H1 (cell line): ENCODE results near the gene CLEC2A. TPM values are rescaled to one million over a fixed set of nuclear protein-coding genes. Genes with fewer than 3 reads are reported as not detected.

Source experiments
- RBBP5 ChIP-seq: IDR thresholded peaks from 2 replicates; pipeline ENCODE4 v1.7.1; 2012; ENCODE audit warnings: low read depth, mild to moderate bottlenecking, inconsistent platforms, low read length, moderate library complexity, borderline replicate concordance
- SAP30 ChIP-seq: fragments of 300-600 bp; sonication (generic); IDR thresholded peaks from 2 replicates; pipeline ENCODE4 v1.7.1; 2012; ENCODE audit warnings: low read length, moderate library complexity, mild to moderate bottlenecking, inconsistent platforms; ENCODE audit not compliant: insufficient read depth, insufficient replicate concordance
- polyA plus RNA-seq, 7 experiments: library from polyadenylated mRNA; depleted of rRNA in 3 of 7; stranded (reverse) in 5 of 7; unstranded in 2 of 7; fragments of >200 nt in 5 of 7; fragments of 200-250 nt in 2 of 7; gene quantifications; 1 replicate in 5 of 7; 2 replicates in 1 of 7; 4 replicates in 1 of 7; pipeline versions ENCODE4 v1.2.1 to v1.2.3, GENCODE V29; 2011 to 2013; ENCODE audit warnings: missing spikeins in 2 of 7, mixed read lengths in 2 of 7
- total RNA-seq: library from RNA; stranded (reverse); fragmentation: NEBNext Ultra II Directional; extraction: Animal tissue kit (Norgen Biotek cat#: 25700); gene quantifications from 2 replicates; pipeline ENCODE4 v1.2.1, GENCODE V29; 2021
- TF ChIP-seq, protein P1 (sequence below): fragments of 300-600 bp; sonication (generic); IDR thresholded peaks from 2 replicates; pipeline ENCODE4 v1.7.1; 2012; ENCODE audit warnings: low read length, moderate library complexity, mild to moderate bottlenecking, inconsistent platforms; ENCODE audit not compliant: insufficient replicate concordance
- TF ChIP-seq, protein P2 (sequence below), 3 experiments: IDR thresholded peaks; 1 replicate in 2 of 3; 2 replicates in 1 of 3; pipeline versions ENCODE4 v1.5.1 to v1.6.1; 2011; ENCODE audit warnings: low read length in 3 of 3, mild to moderate bottlenecking in 3 of 3, inconsistent platforms in 2 of 3, low read depth in 1 of 3, moderate library complexity in 1 of 3; ENCODE audit not compliant: insufficient read depth in 1 of 3; ENCODE audit errors: control extremely low read depth in 1 of 3

CLEC2A gene
- total and polyA plus RNA-seq, 2 of the 8 experiments (the other 6 are each of a cell fraction or from before 2014, with no cell fraction given) = 0.63 to 3.7 TPM

DNA sequence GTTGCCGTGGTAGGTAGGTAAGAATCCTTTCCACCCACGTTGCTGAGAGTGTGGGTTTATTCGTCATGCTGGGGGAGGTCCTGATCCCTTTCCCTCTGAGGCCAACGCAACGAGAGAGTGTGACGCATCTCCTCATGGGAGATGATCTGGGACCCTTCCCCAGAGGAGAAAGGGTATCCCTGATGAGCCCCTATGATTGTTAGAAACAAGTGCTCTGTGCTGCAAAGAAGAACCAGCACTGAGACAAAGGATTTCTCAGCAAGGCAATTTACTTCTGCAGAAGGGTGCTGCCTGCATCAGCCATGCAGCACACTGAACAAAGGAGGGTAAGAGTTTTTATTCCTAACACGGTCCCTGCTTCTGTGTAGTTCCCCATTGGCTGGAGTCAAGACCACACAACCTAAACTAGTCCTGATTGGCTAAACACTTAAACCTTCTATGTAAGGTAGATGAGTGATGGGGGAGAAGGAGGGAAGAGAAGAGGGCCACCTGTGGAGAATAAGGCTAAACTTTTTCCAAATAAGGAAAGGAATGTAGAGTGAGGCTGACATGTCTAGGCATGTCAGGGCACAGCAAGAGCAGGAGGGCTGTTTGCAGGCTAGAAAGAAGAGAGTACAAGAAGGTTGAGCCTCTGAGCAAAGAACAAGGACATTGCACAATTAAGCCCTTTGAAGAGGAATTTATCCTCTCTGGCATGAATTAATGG lies 21.3 kb downstream of the CLEC2A start (continued):
- TF ChIP-seq, protein P1, sequence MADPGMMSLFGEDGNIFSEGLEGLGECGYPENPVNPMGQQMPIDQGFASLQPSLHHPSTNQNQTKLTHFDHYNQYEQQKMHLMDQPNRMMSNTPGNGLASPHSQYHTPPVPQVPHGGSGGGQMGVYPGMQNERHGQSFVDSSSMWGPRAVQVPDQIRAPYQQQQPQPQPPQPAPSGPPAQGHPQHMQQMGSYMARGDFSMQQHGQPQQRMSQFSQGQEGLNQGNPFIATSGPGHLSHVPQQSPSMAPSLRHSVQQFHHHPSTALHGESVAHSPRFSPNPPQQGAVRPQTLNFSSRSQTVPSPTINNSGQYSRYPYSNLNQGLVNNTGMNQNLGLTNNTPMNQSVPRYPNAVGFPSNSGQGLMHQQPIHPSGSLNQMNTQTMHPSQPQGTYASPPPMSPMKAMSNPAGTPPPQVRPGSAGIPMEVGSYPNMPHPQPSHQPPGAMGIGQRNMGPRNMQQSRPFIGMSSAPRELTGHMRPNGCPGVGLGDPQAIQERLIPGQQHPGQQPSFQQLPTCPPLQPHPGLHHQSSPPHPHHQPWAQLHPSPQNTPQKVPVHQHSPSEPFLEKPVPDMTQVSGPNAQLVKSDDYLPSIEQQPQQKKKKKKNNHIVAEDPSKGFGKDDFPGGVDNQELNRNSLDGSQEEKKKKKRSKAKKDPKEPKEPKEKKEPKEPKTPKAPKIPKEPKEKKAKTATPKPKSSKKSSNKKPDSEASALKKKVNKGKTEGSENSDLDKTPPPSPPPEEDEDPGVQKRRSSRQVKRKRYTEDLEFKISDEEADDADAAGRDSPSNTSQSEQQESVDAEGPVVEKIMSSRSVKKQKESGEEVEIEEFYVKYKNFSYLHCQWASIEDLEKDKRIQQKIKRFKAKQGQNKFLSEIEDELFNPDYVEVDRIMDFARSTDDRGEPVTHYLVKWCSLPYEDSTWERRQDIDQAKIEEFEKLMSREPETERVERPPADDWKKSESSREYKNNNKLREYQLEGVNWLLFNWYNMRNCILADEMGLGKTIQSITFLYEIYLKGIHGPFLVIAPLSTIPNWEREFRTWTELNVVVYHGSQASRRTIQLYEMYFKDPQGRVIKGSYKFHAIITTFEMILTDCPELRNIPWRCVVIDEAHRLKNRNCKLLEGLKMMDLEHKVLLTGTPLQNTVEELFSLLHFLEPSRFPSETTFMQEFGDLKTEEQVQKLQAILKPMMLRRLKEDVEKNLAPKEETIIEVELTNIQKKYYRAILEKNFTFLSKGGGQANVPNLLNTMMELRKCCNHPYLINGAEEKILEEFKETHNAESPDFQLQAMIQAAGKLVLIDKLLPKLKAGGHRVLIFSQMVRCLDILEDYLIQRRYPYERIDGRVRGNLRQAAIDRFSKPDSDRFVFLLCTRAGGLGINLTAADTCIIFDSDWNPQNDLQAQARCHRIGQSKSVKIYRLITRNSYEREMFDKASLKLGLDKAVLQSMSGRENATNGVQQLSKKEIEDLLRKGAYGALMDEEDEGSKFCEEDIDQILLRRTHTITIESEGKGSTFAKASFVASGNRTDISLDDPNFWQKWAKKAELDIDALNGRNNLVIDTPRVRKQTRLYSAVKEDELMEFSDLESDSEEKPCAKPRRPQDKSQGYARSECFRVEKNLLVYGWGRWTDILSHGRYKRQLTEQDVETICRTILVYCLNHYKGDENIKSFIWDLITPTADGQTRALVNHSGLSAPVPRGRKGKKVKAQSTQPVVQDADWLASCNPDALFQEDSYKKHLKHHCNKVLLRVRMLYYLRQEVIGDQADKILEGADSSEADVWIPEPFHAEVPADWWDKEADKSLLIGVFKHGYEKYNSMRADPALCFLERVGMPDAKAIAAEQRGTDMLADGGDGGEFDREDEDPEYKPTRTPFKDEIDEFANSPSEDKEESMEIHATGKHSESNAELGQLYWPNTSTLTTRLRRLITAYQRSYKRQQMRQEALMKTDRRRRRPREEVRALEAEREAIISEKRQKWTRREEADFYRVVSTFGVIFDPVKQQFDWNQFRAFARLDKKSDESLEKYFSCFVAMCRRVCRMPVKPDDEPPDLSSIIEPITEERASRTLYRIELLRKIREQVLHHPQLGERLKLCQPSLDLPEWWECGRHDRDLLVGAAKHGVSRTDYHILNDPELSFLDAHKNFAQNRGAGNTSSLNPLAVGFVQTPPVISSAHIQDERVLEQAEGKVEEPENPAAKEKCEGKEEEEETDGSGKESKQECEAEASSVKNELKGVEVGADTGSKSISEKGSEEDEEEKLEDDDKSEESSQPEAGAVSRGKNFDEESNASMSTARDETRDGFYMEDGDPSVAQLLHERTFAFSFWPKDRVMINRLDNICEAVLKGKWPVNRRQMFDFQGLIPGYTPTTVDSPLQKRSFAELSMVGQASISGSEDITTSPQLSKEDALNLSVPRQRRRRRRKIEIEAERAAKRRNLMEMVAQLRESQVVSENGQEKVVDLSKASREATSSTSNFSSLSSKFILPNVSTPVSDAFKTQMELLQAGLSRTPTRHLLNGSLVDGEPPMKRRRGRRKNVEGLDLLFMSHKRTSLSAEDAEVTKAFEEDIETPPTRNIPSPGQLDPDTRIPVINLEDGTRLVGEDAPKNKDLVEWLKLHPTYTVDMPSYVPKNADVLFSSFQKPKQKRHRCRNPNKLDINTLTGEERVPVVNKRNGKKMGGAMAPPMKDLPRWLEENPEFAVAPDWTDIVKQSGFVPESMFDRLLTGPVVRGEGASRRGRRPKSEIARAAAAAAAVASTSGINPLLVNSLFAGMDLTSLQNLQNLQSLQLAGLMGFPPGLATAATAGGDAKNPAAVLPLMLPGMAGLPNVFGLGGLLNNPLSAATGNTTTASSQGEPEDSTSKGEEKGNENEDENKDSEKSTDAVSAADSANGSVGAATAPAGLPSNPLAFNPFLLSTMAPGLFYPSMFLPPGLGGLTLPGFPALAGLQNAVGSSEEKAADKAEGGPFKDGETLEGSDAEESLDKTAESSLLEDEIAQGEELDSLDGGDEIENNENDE = no peak
- TF ChIP-seq SAP30 = no peak
- no peak for TF ChIP-seq RBBP5
- TF ChIP-seq, protein P2, sequence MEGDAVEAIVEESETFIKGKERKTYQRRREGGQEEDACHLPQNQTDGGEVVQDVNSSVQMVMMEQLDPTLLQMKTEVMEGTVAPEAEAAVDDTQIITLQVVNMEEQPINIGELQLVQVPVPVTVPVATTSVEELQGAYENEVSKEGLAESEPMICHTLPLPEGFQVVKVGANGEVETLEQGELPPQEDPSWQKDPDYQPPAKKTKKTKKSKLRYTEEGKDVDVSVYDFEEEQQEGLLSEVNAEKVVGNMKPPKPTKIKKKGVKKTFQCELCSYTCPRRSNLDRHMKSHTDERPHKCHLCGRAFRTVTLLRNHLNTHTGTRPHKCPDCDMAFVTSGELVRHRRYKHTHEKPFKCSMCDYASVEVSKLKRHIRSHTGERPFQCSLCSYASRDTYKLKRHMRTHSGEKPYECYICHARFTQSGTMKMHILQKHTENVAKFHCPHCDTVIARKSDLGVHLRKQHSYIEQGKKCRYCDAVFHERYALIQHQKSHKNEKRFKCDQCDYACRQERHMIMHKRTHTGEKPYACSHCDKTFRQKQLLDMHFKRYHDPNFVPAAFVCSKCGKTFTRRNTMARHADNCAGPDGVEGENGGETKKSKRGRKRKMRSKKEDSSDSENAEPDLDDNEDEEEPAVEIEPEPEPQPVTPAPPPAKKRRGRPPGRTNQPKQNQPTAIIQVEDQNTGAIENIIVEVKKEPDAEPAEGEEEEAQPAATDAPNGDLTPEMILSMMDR (IDR thresholded peaks at IDR 0.05; ENCODE audit: control extremely low read depth in 1 of 3, insufficient read depth in 1 of 3, low read depth in 1 of 3, low read length in 3 of 3) = no peak
